Activated CD4-positive, alpha-beta memory T cell treated with anti-CD3 and anti-CD28 coated beads for 36 hours (primary cell): ENCODE data around the gene PCDH10. TPM values are rescaled to one million over a fixed set of nuclear protein-coding genes. Genes with fewer than 3 reads are reported as not detected.
"Not testable (repeated sequence)": the region's sequence is repeated elsewhere in the genome, so short reads cannot be mapped to it uniquely, and the experiment has no call there.

Experiments used
- CTCF ChIA-PET: fragments of 350-600 bp; sonication (Branson Sonifier 250); formaldehyde crosslinking; loops from one replicate; lab custom pipeline; 2021; ENCODE audit warnings: antibody characterized with exemption, inconsistent platforms; lab: Charles Lee
- POLR2A ChIA-PET: fragments of 350-600 bp; sonication (Branson Sonifier 250); formaldehyde crosslinking; loops from one replicate; lab custom pipeline; 2021; ENCODE audit warnings: antibody characterized with exemption; lab: Charles Lee
- DNase-seq: peaks from one replicate; pipeline ENCODE4 v3.0.0-alpha.2; 2020
- H3K27ac Mint-ChIP-seq: one replicate; pipeline ENCODE4 v1.8.0; 2021; ENCODE audit warnings: mixed read lengths
- H3K27me3 Mint-ChIP-seq: one replicate; pipeline ENCODE4 v1.8.0; 2021; ENCODE audit warnings: mixed read lengths
- H3K36me3 Mint-ChIP-seq: one replicate; pipeline ENCODE4 v1.8.0; 2021; ENCODE audit warnings: mixed read lengths
- H3K4me1 Mint-ChIP-seq: one replicate; pipeline ENCODE4 v1.8.0; 2021; ENCODE audit warnings: low read depth, mixed read lengths
- H3K4me3 Mint-ChIP-seq: one replicate; pipeline ENCODE4 v1.8.0; 2021; ENCODE audit warnings: mild to moderate bottlenecking, mixed read lengths
- H3K9me3 Mint-ChIP-seq: one replicate; pipeline ENCODE4 v1.8.0; 2021; ENCODE audit warnings: mixed read lengths
- intact Hi-C: fragments of 100-400 bp; cut with micrococcal nuclease; formaldehyde crosslinking; loops from one replicate; pipeline ENCODE4 v1.15.1; 2023
- total RNA-seq, 2 experiments: library from RNA; stranded (reverse); gene quantifications; one replicate each; pipeline ENCODE4 v1.2.3, GENCODE V29; 2021

Gene PCDH10
- total RNA-seq, 2 experiments from 2014 or later: not detected

DNA sequence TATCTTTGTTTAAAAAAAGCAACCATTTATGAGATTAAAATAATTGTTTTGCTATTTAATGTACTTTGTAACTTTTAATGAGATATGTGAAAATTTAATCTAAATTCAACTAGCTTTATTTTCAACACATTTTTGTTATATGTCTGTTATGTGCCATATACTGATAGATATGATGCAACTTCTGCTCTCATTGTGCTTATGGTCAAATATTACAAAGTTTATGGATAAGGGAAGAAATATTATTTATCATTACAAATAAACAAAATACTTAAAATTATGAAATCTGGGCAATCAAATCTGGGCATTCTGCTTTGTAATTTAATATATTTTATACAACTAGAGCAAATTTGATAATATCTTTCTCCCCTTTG, 40.0 kb downstream of the PCDH10 start:
- H3K27me3 Mint-ChIP-seq: no peaks in the 10 kb centered on the region
- no peaks in the 10 kb centered on the region for H3K36me3 Mint-ChIP-seq
- intact Hi-C loops: no loop called here
- no peak overlapping the region for H3K27ac Mint-ChIP-seq
- no peaks in the 10 kb centered on the region for H3K4me1 Mint-ChIP-seq
- ChIA-PET CTCF (interaction anchor here (0.6 kb wide), 1 partner anchor 465 kb away, joined by 3 read pairs; no protein-coding TSS in a partner anchor), POLR2A (no interaction called here)
- no peaks in the 10 kb centered on the region for H3K9me3 Mint-ChIP-seq
- H3K4me3 Mint-ChIP-seq: no peak overlapping the region
- no peak for DNase-seq

DNA sequence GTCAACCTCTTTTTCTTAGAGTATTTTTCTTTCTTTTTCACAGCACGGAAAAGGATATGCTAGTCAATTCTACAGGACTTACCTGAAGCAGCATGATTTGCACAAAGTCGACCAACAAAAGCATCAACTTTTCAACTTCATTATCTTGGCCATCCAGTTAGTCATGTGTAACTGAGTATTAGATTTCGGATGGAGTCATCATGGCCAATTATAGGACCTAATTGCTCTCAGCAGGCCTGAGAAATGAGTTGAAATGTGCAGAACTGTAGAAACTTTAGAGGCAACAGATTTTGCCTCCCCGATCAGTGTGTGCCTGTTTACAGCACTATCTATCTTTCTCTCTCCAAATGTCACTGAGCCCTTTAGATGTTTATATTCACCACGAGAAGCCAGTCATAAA, 41.0 kb downstream of the PCDH10 start:
- Mint-ChIP-seq H3K9me3 (peaks cover 1% of the 10 kb centered on the region), H3K27ac (no peak overlapping the region), H3K27me3 (no peaks in the 10 kb centered on the region), H3K36me3 (no peaks in the 10 kb centered on the region), H3K4me3 (no peak overlapping the region), H3K4me1 (no peaks in the 10 kb centered on the region)
- no peak for DNase-seq
- intact Hi-C loops: no loop called here
- ChIA-PET CTCF (no interaction called here), POLR2A (no interaction called here)

DNA sequence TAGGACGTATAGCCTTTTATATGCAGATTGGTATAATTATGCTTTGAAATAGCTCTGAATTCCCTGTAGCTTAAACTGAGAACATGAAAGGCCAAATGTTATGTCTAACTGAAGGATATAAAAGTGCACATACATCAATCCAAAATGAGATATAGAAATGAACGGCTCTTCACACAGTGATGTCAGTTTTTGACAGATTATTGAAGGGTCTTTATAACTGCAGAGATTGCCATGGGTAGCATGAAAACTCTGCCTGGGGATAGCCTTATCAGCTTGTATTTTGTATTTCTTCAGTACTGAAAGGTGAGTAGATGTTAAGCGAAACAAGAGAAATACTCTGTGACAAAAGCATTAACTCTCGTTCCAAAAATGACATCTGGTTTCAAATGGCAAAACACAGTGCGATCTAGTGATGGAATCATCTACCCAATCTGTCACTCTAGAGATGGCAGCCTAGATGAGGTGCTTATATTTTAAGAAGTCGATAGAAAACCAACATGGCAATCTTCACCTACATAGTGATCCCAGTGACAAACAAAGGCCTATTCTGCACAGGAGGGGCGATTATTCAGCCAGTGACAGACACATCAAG, 59.7 kb downstream of the PCDH10 start:
- intact Hi-C loops: no loop called here
- H3K4me3 Mint-ChIP-seq: no peak overlapping the region
- no peak for DNase-seq
- H3K9me3 Mint-ChIP-seq: peaks cover 18% of the 10 kb centered on the region
- H3K27ac Mint-ChIP-seq: no peak overlapping the region
- ChIA-PET CTCF (no interaction called here), POLR2A (no interaction called here)
- no peaks in the 10 kb centered on the region for H3K27me3 Mint-ChIP-seq
- H3K4me1 Mint-ChIP-seq: no peaks in the 10 kb centered on the region
- no peaks in the 10 kb centered on the region for H3K36me3 Mint-ChIP-seq

DNA sequence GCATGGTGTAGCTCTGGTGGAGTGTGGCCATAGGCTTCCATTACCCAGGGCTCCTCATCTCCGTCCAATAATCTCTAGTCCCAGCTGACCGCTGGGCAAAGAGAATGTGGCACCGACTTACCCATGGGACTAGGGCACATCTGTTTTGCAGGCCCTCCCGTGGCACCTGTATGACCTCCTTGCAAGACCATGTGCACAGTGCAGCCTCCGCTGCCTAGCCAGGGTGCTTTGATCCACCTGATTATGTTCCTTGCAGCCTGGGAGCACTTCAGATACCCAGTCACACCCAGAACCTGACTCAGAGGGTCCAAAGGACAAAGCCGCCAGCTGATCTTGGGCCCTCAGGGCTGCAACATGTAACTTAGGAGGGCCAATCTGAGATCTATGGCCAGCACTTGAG, 84.8 kb downstream of the PCDH10 start:
- H3K4me1 Mint-ChIP-seq: no peaks in the 10 kb centered on the region
- DNase-seq: no peak
- H3K36me3 Mint-ChIP-seq: no peaks in the 10 kb centered on the region
- H3K27me3 Mint-ChIP-seq: no peaks in the 10 kb centered on the region
- no peak overlapping the region for H3K27ac Mint-ChIP-seq
- no peak overlapping the region for H3K4me3 Mint-ChIP-seq
- H3K9me3 Mint-ChIP-seq: peaks cover 13% of the 10 kb centered on the region
- POLR2A ChIA-PET: no interaction called here
- CTCF ChIA-PET: no interaction called here
- intact Hi-C loops: no loop called here

DNA sequence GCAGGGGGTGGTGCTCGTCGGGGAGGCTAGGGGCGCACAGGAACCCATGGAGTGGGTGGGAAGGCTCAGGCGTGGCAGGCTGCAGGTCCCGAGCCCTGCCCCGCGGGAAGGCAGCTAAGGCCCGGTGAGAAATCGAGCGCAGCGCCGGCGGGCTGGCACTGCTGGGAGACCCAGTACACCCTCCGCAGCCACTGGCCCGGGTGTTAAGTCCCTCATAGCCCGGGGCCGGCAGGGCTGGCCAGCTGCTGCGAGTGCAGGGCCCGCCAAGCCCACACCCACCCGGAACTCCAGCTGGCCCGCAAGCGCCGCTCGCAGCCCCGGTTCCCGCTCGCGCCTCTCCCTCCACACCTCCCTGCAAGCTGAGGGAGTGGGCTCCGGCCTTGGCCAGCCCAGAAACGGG, 91.4 kb downstream of the PCDH10 start:
- peaks cover 13% of the 10 kb centered on the region for H3K9me3 Mint-ChIP-seq
- DNase-seq, POLR2A ChIA-PET, H3K27ac Mint-ChIP-seq, H3K36me3 Mint-ChIP-seq, CTCF ChIA-PET, H3K4me1 Mint-ChIP-seq, H3K4me3 Mint-ChIP-seq, H3K27me3 Mint-ChIP-seq, intact Hi-C loops: not testable (repeated sequence)
